HepG2 (cell line): Measurements from ENCODE around the gene TACC3. TPM values are rescaled to one million over a fixed set of nuclear protein-coding genes. Genes with fewer than 3 reads are reported as not detected.

ENCODE experiments used
- CTCF ChIP-seq: sonication (generic); formaldehyde crosslinking; IDR thresholded peaks from 2 replicates; pipeline ENCODE4 v1.5.0; 2020; ENCODE audit warnings: mild to moderate bottlenecking, missing genetic modification reagents, moderate library complexity
- DR1 ChIP-seq: sonication (generic); formaldehyde crosslinking; IDR thresholded peaks from 2 replicates; pipeline ENCODE4 v1.8.0; 2021; ENCODE audit warnings: mild to moderate bottlenecking, missing genetic modification reagents, inconsistent platforms
- NFKB2 ChIP-seq: sonication (generic); formaldehyde crosslinking; IDR thresholded peaks from 2 replicates; pipeline ENCODE4 v1.4.0; 2020; ENCODE audit warnings: missing genetic modification reagents, borderline replicate concordance
- NFYC ChIP-seq: IDR thresholded peaks from 2 replicates; pipeline ENCODE4 v1.6.1; 2016; ENCODE audit warnings: missing genetic modification reagents, missing compliant biosample characterization
- NR2F1 ChIP-seq, 2 experiments: fragments of 450-650 bp in 1 of 2; formaldehyde crosslinking in 1 of 2; IDR thresholded peaks; 2 replicates each; pipeline versions ENCODE4 v1.5.0 to v1.6.1; 2016 to 2020; ENCODE audit warnings: mild to moderate bottlenecking in 1 of 2, missing compliant biosample characterization in 1 of 2, missing genetic modification reagents in 1 of 2, moderate library complexity in 1 of 2
- NR2F6 ChIP-seq, 2 experiments: IDR thresholded peaks; 2 replicates each; pipeline ENCODE4 v1.6.1; 2016; ENCODE audit warnings: antibody characterized with exemption in 1 of 2, mild to moderate bottlenecking in 1 of 2
- PCBP2 ChIP-seq: fragments of 200-400 bp; formaldehyde crosslinking; optimal IDR thresholded peaks from 2 replicates; pipeline ENCODE3; 2018; ENCODE audit warnings: low read length, low read depth; ENCODE audit not compliant: poor library complexity, severe bottlenecking
- RXRB ChIP-seq: IDR thresholded peaks from 2 replicates; pipeline ENCODE4 v1.6.1; 2016; ENCODE audit warnings: borderline replicate concordance, missing genetic modification reagents, missing compliant biosample characterization
- SIX1 ChIP-seq: sonication (generic); formaldehyde crosslinking; IDR thresholded peaks from 2 replicates; pipeline ENCODE4 v1.4.0; 2020; ENCODE audit warnings: missing genetic modification reagents, borderline replicate concordance
- SIX4 ChIP-seq: sonication (generic); formaldehyde crosslinking; IDR thresholded peaks from 2 replicates; pipeline ENCODE4 v1.4.0; 2020; ENCODE audit warnings: missing genetic modification reagents
- TP53 ChIP-seq: sonication (generic); formaldehyde crosslinking; conservative IDR thresholded peaks from 2 replicates; pipeline ENCODE4 v1.4.0; 2020; ENCODE audit warnings: missing genetic modification reagents
- UBTF ChIP-seq: sonication (generic); formaldehyde crosslinking; IDR thresholded peaks from 2 replicates; pipeline ENCODE4 v1.4.0; 2020; ENCODE audit warnings: mild to moderate bottlenecking, missing genetic modification reagents
- ZBTB8A ChIP-seq: sonication (generic); formaldehyde crosslinking; IDR thresholded peaks from 2 replicates; pipeline ENCODE4 v1.4.0; 2020; ENCODE audit warnings: mild to moderate bottlenecking, low read depth, missing genetic modification reagents, borderline replicate concordance
- ZFY ChIP-seq: sonication (generic); formaldehyde crosslinking; IDR thresholded peaks from 2 replicates; pipeline ENCODE4 v1.4.0; 2020; ENCODE audit warnings: missing genetic modification reagents
- ZNF660 ChIP-seq: sonication (generic); formaldehyde crosslinking; IDR thresholded peaks from 2 replicates; pipeline ENCODE4 v1.5.1; 2020; ENCODE audit warnings: mild to moderate bottlenecking, low read depth, missing genetic modification reagents, borderline replicate concordance
- ZNF891 ChIP-seq: sonication (generic); formaldehyde crosslinking; IDR thresholded peaks from 2 replicates; pipeline ENCODE4 v1.5.0; 2020; ENCODE audit warnings: mild to moderate bottlenecking, missing genetic modification reagents
- polyA plus RNA-seq, 8 experiments: library from polyadenylated mRNA; depleted of rRNA in 3 of 8; stranded (reverse) in 7 of 8; unstranded in 1 of 8; fragments of >200 nt; fragmentation: Illumina TruSeq in 4 of 8; extraction: Trizol in 4 of 8; gene quantifications; 2 replicates each; pipeline versions ENCODE4 v1.2.1 to v1.2.3, GENCODE V29; 2011 to 2016; ENCODE audit warnings: low read depth in 4 of 8, missing spikeins in 1 of 8, mixed read lengths in 1 of 8; ENCODE audit not compliant: insufficient read depth in 1 of 8
- total RNA-seq, 5 experiments: library from RNA; depleted of rRNA; stranded (reverse); fragments of >200 nt; fragmentation: Illumina TruSeq; extraction: Trizol; gene quantifications; 2 replicates each; pipeline ENCODE4 v1.2.3, GENCODE V29; 2016; ENCODE audit warnings: low read depth in 1 of 5
- TF ChIP-seq, protein P1 (sequence below): sonication (generic); formaldehyde crosslinking; IDR thresholded peaks from 2 replicates; pipeline ENCODE4 v1.5.0; 2020; ENCODE audit warnings: mild to moderate bottlenecking, missing genetic modification reagents, borderline replicate concordance

The TACC3 gene
- total and polyA plus RNA-seq, 2 of the 13 experiments (the other 11 are each of a cell fraction or from before 2014, with no cell fraction given) = 20.3 to 21.2 TPM

- TF ChIP-seq, protein P1, sequence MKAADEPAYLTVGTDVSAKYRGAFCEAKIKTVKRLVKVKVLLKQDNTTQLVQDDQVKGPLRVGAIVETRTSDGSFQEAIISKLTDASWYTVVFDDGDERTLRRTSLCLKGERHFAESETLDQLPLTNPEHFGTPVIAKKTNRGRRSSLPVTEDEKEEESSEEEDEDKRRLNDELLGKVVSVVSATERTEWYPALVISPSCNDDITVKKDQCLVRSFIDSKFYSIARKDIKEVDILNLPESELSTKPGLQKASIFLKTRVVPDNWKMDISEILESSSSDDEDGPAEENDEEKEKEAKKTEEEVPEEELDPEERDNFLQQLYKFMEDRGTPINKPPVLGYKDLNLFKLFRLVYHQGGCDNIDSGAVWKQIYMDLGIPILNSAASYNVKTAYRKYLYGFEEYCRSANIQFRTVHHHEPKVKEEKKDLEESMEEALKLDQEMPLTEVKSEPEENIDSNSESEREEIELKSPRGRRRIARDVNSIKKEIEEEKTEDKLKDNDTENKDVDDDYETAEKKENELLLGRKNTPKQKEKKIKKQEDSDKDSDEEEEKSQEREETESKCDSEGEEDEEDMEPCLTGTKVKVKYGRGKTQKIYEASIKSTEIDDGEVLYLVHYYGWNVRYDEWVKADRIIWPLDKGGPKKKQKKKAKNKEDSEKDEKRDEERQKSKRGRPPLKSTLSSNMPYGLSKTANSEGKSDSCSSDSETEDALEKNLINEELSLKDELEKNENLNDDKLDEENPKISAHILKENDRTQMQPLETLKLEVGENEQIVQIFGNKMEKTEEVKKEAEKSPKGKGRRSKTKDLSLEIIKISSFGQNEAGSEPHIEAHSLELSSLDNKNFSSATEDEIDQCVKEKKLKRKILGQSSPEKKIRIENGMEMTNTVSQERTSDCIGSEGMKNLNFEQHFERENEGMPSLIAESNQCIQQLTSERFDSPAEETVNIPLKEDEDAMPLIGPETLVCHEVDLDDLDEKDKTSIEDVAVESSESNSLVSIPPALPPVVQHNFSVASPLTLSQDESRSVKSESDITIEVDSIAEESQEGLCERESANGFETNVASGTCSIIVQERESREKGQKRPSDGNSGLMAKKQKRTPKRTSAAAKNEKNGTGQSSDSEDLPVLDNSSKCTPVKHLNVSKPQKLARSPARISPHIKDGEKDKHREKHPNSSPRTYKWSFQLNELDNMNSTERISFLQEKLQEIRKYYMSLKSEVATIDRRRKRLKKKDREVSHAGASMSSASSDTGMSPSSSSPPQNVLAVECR = peak; percentile 48; the same call in 1 of the 2 replicates
- TF ChIP-seq NR2F1 (CRISPR knock-in tag; IDR thresholded peaks at IDR 0.05) (peak; percentile 64 to 88; a peak in 3 of 4 replicates), NFYC (CRISPR knock-in tag) (no peak), PCBP2 (no peak), TP53 (peak; percentile 97), SIX4 (0 out of 2 replicates have a peak, but pooled peaks have one; percentile 34), NFKB2 (CRISPR knock-in tag) (0 out of 2 replicates have a peak, but pooled peaks have one; percentile 40), ZBTB8A (no peak), DR1 (CRISPR knock-in tag) (no peak), SIX1 (CRISPR knock-in tag) (peak; percentile 54; the same call in 1 of the 2 replicates), NR2F6 (IDR thresholded peaks at IDR 0.05) (peak; percentile 95), NR2F6 (CRISPR knock-in tag; IDR thresholded peaks at IDR 0.05) (peak; percentile 94), UBTF (CRISPR knock-in tag) (no peak), RXRB (CRISPR knock-in tag) (peak; percentile 78), CTCF (CRISPR knock-in tag) (peak; percentile 73), ZFY (CRISPR knock-in tag) (peak; percentile 38; the same call in 1 of the 2 replicates), ZNF660 (CRISPR knock-in tag) (no peak), ZNF891 (CRISPR knock-in tag) (peak; percentile 27; the same call in 1 of the 2 replicates)
- TF ChIP-seq, all 625 proteins: peak for 79
These were observed 49.5 kb downstream of the TACC3 start (continued) for GRCh38 chr4:1770791-1771231.
